Measurements from ENCODE around the gene KLHL22. TPM values are rescaled to one million over a fixed set of nuclear protein-coding genes. Genes with fewer than 3 reads are reported as not detected.

The KLHL22 gene
- polyA plus RNA-seq, 1 experiment: 30.2 TPM

DNA sequence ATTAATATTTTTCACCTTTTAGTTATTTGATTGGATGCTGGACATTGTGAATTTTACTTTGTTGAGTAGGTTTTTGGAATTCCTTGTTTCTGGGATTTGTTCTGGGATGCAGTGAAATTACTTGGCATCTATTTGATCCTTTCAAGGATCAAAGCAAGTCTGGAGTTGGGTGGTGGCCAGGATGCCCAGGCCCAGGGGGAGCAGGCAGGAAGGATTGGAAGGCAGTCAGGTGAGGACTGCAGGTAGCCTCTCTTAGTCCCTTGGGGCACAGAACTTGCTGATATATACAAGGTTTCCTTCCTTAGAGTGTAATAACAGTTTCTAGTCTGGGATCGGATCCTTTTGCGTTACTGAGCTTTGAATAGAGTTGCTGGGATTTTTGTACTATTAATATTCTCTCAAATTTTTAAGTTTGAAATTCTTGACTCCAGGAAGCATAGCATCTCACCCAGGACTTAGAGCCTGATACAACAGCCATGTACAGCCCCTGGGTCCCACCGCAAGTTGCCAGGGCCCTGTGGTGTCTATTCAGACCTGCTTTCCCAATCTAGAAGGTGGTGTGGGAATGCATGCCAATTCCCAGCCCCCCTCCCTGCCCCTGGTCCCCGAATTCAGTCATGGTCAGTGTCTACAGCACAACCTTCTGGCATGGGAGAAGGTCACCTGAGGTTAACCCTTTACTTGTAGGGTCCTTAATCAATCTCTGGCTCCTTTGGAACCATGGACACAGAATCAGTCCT, 95.6 kb downstream of the KLHL22 start:
- no peaks in the 10 kb centered on the region for H3K9me3 ChIP-seq (ENCODE audit: control insufficient read depth, insufficient read depth, low read length)
- no peaks in the 10 kb centered on the region for H3K27me3 ChIP-seq (ENCODE audit: control insufficient read depth, insufficient read depth, low read length)
- H3K4me3 ChIP-seq (ENCODE audit: low read depth, low read length): no peak overlapping the region
- H3K27ac ChIP-seq (ENCODE audit: low read depth, low read length): no peak overlapping the region
- TF ChIP-seq, protein P1, sequence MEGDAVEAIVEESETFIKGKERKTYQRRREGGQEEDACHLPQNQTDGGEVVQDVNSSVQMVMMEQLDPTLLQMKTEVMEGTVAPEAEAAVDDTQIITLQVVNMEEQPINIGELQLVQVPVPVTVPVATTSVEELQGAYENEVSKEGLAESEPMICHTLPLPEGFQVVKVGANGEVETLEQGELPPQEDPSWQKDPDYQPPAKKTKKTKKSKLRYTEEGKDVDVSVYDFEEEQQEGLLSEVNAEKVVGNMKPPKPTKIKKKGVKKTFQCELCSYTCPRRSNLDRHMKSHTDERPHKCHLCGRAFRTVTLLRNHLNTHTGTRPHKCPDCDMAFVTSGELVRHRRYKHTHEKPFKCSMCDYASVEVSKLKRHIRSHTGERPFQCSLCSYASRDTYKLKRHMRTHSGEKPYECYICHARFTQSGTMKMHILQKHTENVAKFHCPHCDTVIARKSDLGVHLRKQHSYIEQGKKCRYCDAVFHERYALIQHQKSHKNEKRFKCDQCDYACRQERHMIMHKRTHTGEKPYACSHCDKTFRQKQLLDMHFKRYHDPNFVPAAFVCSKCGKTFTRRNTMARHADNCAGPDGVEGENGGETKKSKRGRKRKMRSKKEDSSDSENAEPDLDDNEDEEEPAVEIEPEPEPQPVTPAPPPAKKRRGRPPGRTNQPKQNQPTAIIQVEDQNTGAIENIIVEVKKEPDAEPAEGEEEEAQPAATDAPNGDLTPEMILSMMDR (IDR thresholded peaks at IDR 0.05; ENCODE audit: low read depth, low read length): no peak
- ChIA-PET CTCF (no interaction called here), POLR2A (no interaction called here)
- no peak for DNase-seq (ENCODE audit: low read depth, low spot score)

DNA sequence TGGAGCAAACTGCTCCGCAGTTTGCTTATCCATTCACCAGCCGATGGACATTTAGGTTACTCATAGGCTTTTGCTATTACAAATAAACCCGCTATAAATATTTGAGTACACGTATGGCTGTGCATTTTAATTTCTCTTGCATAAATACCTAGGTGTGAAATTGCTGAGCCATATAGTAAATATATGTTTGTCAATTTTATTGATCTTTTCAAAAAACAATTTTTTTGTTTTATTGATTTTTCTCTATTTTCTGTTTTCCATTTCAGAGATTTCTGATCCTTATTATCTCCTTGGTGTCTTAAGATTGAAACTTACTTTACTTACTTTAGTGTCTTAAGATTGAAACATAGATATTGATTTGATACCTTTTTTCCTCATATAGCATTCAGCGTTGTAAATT, 97.2 kb downstream of the KLHL22 start:
- no peak for DNase-seq (ENCODE audit: low read depth, low spot score)
- Histone ChIP-seq H3K27me3 (ENCODE audit: control insufficient read depth, insufficient read depth, low read length) (no peaks in the 10 kb centered on the region), H3K27ac (ENCODE audit: low read depth, low read length) (no peak overlapping the region), H3K4me3 (ENCODE audit: low read depth, low read length) (no peak overlapping the region), H3K9me3 (ENCODE audit: control insufficient read depth, insufficient read depth, low read length) (no peaks in the 10 kb centered on the region; the same call in 1 of the 2 replicates)
- ChIA-PET POLR2A (no interaction called here), CTCF (interaction anchor here (1.1 to 1.4 kb wide), 2 partner anchors 20 to 58 kb away, joined by 3 to 6 read pairs; no protein-coding TSS in a partner anchor)
- TF ChIP-seq, protein P1 (IDR thresholded peaks at IDR 0.05; ENCODE audit: low read depth, low read length): no peak

DNA sequence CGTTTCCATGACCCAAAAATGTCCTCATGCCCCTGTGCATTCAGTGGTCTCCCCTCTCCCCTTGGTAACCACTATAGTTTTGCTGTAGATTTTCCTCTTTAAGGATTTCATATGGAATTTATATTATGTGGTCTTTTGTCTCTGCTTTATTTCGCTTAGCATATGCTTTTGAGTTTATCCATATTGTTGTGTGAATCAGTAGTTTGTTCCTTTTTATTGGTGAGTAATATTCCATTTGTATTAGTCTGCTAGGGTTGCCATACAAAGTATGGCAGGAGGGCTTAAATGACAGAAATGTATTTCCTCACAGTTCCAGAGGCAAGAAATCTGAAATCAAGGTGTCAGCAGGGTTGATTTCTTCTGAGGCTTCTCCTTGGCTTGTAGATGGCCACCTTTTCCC, 98.1 kb downstream of the KLHL22 start:
- no peaks in the 10 kb centered on the region; the same call in 1 of the 2 replicates for H3K9me3 ChIP-seq (ENCODE audit: control insufficient read depth, insufficient read depth, low read length)
- no peaks in the 10 kb centered on the region for H3K27me3 ChIP-seq (ENCODE audit: control insufficient read depth, insufficient read depth, low read length)
- DNase-seq (ENCODE audit: low read depth, low spot score): no peak
- ChIA-PET POLR2A (no interaction called here), CTCF (interaction anchor here (0.6 kb wide), 1 partner anchor 17 kb away, joined by 3 read pairs; no protein-coding TSS in a partner anchor)
- no peak overlapping the region for H3K4me3 ChIP-seq (ENCODE audit: low read depth, low read length)
- TF ChIP-seq, protein P1 (IDR thresholded peaks at IDR 0.05; ENCODE audit: low read depth, low read length): no peak
- H3K27ac ChIP-seq (ENCODE audit: low read depth, low read length): no peak overlapping the region

DNA sequence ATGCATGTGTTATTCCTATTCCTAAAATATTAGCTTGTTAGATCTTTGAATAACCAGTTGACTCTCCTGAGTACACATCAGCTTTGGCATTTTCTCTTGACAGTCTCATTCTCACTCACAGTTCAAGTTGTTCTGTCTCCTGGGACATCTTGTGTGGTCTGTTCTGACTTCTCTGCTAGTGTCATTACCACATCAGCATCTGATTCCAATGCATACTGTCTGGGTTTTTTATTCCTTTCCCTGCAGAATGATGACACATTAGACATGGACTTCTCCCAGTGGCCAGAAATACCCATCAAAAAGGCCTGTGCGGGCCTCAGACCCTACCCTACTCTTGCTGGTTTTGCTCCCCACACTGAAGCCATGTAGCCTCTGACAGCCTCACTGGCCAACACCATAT, 99.0 kb downstream of the KLHL22 start:
- Histone ChIP-seq H3K4me3 (ENCODE audit: low read depth, low read length) (no peak overlapping the region), H3K27ac (ENCODE audit: low read depth, low read length) (no peak overlapping the region), H3K27me3 (ENCODE audit: control insufficient read depth, insufficient read depth, low read length) (no peaks in the 10 kb centered on the region), H3K9me3 (ENCODE audit: control insufficient read depth, insufficient read depth, low read length) (no peaks in the 10 kb centered on the region; the same call in 1 of the 2 replicates)
- DNase-seq (ENCODE audit: low read depth, low spot score): no peak
- POLR2A ChIA-PET: interaction anchor here (0.7 kb wide), 1 partner anchor 99 kb away, joined by 3 read pairs; no protein-coding TSS in a partner anchor
- CTCF ChIA-PET: no interaction called here
- TF ChIP-seq, protein P1 (IDR thresholded peaks at IDR 0.05; ENCODE audit: low read depth, low read length): no peak

DNA sequence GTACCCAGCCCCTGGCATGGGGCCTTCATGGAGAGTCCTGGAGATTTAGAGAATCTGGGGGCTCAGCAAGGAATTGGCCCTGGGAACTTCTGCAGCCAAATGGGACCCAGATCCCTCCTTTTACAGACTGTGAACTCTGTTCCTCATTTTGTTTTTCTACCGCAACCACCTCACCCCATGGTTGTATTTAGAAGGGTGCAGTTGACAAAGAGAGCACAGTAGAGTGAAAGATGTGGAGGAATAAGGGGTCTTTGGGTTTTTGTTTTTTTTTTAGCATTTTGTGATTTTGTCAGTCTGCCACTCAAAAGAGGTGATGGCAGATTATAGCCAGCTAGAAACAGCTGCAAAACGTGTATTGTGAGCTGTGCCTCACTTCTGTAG, 99.7 kb downstream of the KLHL22 start:
- ChIA-PET POLR2A (interaction anchor here (0.7 kb wide), 2 partner anchors 98 to 309 kb away, joined by 3 read pairs; no protein-coding TSS in a partner anchor), CTCF (interaction anchor here (1.8 kb wide), 1 partner anchor 22 kb away, joined by 4 read pairs; no protein-coding TSS in a partner anchor)
- no peaks in the 10 kb centered on the region for H3K27me3 ChIP-seq (ENCODE audit: control insufficient read depth, insufficient read depth, low read length)
- no peaks in the 10 kb centered on the region; the same call in 1 of the 2 replicates for H3K9me3 ChIP-seq (ENCODE audit: control insufficient read depth, insufficient read depth, low read length)
- no peak overlapping the region for H3K27ac ChIP-seq (ENCODE audit: low read depth, low read length)
- no peak for DNase-seq (ENCODE audit: low read depth, low spot score)
- TF ChIP-seq, protein P1 (IDR thresholded peaks at IDR 0.05; ENCODE audit: low read depth, low read length): no peak
- peak overlapping the region; percentile 18; the same call in 1 of the 2 replicates for H3K4me3 ChIP-seq (ENCODE audit: low read depth, low read length)

Data from AG04450 (cell line).